Esophagus squamous epithelium (tissue), 5 donors: Measurements from ENCODE around the gene FBXL7. TPM values are rescaled to one million over a fixed set of nuclear protein-coding genes. Genes with fewer than 3 reads are reported as not detected.

Source experiments
- DNase-seq: peaks from one replicate; lab custom pipeline; 2025; lab: John Stamatoyannopoulos, UW
- H3K27ac ChIP-seq, 4 donors: fragments of 200-600 bp; sonication (generic); one replicate each; pipeline ENCODE4 v1.5.1; 2016 to 2019; ENCODE audit warnings: mild to moderate bottlenecking in 1 of 4
- H3K27me3 ChIP-seq, 4 donors: fragments of 200-600 bp; sonication (generic); 1 replicate in 3 of 4; 2 replicates in 1 of 4; pipeline versions ENCODE4 v1.5.1 to v1.6.0; 2017 to 2021; ENCODE audit warnings: antibody characterized with exemption in 1 of 4
- H3K36me3 ChIP-seq, 3 donors: fragments of 200-600 bp; sonication (generic); one replicate each; pipeline ENCODE4 v1.5.1; 2016 to 2019
- H3K4me1 ChIP-seq, 3 donors: fragments of 200-600 bp; sonication (generic); one replicate each; pipeline ENCODE4 v1.5.1; 2017 to 2019
- H3K4me3 ChIP-seq, 4 donors: fragments of 200-600 bp; sonication (generic); 1 replicate in 3 of 4; 2 replicates in 1 of 4; pipeline ENCODE4 v1.5.1; 2016 to 2019; ENCODE audit warnings: mild to moderate bottlenecking in 2 of 4, moderate library complexity in 1 of 4
- H3K9me3 ChIP-seq, 3 donors: fragments of 200-600 bp; sonication (generic); one replicate each; pipeline ENCODE4 v1.5.1; 2016 to 2019
- CTCF ChIP-seq, 6 experiments: fragments of 450-650 bp in 4 of 6; fragments of 200-600 bp in 2 of 6; sonication (generic) in 2 of 6; IDR thresholded peaks; one replicate each; pipeline ENCODE4 v1.5.1; 2016 to 2019; ENCODE audit warnings: antibody characterized with exemption in 6 of 6, mild to moderate bottlenecking in 4 of 6, moderate library complexity in 4 of 6
- POLR2A ChIP-seq, 4 donors: fragments of 450-650 bp; IDR thresholded peaks; one replicate each; pipeline ENCODE4 v1.6.1; 2017; ENCODE audit warnings: antibody characterized with exemption in 4 of 4, mild to moderate bottlenecking in 4 of 4, moderate library complexity in 3 of 4
- WGBS, 2 donors: methylation state at CpG; one replicate each; pipeline ENCODE4 v1.1.5; 2018; 5-methylcytosine and 5-hydroxymethylcytosine counted together
- intact Hi-C: fragments of 100-400 bp; cut with DNase I; formaldehyde crosslinking; loops from one replicate; pipeline ENCODE4 v1.15.0; 2022
- total RNA-seq, 4 donors: library from RNA; depleted of rRNA; stranded (reverse); fragments of >200 nt; gene quantifications; one replicate each; pipeline ENCODE4 v1.1.0, GENCODE V29; 2016
- donor health status: DM: yes; HTN: yes; CAD: no.

FBXL7 gene
- total RNA-seq, 4 donors from 2014 or later = 0.68 to 15.1 (median 2.8) TPM

DNA sequence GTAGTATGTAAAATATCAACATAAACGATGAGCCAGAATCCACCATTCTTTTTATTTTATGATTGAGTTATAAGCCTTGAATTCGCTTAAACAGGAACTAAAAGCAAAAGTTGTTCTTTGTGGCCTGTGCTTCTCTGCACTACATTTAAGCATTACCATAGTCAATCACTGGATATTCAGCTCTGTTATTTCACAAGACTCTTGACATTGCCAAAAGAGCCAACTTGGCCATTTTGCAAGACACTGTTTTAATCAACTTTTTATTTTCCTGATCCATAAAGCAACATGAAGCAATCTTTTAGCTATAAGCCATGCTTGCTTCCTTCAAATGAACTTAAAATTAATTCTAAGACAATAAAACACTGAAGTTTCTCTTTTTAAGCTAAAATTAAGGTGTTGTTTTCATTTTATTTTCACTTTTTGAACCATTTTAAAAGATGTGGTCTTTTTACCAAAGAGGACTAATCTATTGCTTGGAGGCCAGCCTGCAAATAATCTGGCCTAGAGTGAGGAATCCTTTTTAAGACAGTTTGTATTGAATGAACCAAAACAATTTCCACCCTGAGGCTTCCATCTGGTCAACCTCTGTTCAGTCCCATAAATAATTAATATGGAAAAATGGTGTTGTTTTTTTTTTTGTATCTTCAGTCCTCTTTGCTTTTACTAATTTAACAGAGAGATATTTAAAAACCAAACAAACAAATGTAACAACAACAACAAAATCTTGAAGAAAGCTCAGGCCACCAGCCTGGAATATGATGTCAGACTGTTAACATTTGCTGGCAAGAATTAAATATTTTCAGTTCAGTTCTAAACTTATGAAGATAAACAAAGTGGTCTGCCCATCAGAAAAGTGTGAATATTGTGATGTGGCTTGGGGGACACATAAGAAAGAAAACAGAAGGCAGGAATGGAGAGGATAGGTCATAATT lies 405.2 kb downstream of the FBXL7 start:
- Histone ChIP-seq H3K36me3 (no peaks in the 10 kb centered on the region), H3K4me1 (peaks cover 0 to 25% (median 12%) of the 10 kb centered on the region in 3 donors), H3K4me3 (no peak overlapping the region), H3K9me3 (no peaks in the 10 kb centered on the region), H3K27ac (peak overlapping the region in 2 of 4 donors; percentile 37 to 65), H3K27me3 (no peaks in the 10 kb centered on the region)
- WGBS, 2 donors = 56 to 70% methylated on average over 2 of the region's 2 CpGs
- no peak for DNase-seq
- intact Hi-C loops = no loop called here
- no peak for TF ChIP-seq POLR2A (IDR thresholded peaks at IDR 0.05)
- TF ChIP-seq CTCF (IDR thresholded peaks at IDR 0.05) = no peak

GRCh38 chr5:15914638-15915037 lies 414.7 kb downstream of the FBXL7 start:
- TF ChIP-seq POLR2A (IDR thresholded peaks at IDR 0.05) (no peak), CTCF (IDR thresholded peaks at IDR 0.05) (no peak)
- Histone ChIP-seq H3K27me3 (no peaks in the 10 kb centered on the region), H3K4me3 (peak overlapping the region in 3 of 4 donors; percentile 4 to 43 (median 8)), H3K27ac (no peak overlapping the region), H3K4me1 (peaks cover 0 to 26% (median 6%) of the 10 kb centered on the region in 3 donors), H3K36me3 (no peaks in the 10 kb centered on the region), H3K9me3 (no peaks in the 10 kb centered on the region)
- intact Hi-C loops = no loop called here
- 27 to 49% methylated on average over 3 of the region's 3 CpGs for WGBS, 2 donors
- no peak for DNase-seq

DNA sequence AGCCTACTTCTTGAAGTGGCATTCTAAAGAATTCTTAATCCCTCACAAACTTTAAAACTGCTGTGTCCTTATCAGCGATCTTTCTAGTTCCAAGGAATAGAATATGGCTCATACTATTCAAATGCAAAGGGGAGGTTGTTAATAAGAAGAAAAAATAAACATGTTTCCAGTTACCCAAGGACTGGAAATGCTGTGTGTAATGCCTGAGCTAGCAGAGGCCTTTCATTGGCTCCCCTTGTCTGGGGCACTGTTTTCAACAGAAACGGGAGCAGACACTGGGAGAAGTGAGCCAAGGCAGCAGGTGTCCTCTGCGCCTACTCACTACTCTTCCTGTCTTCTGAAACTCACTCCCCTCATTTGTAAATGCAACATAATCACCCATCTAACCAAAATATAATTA lies 426.6 kb downstream of the FBXL7 start:
- Histone ChIP-seq H3K36me3 (peaks cover 0 to 6% (median 0%) of the 10 kb centered on the region in 3 donors), H3K27me3 (no peaks in the 10 kb centered on the region)
- 75 to 83% methylated on average over 3 of the region's 3 CpGs for WGBS, 2 donors

DNA sequence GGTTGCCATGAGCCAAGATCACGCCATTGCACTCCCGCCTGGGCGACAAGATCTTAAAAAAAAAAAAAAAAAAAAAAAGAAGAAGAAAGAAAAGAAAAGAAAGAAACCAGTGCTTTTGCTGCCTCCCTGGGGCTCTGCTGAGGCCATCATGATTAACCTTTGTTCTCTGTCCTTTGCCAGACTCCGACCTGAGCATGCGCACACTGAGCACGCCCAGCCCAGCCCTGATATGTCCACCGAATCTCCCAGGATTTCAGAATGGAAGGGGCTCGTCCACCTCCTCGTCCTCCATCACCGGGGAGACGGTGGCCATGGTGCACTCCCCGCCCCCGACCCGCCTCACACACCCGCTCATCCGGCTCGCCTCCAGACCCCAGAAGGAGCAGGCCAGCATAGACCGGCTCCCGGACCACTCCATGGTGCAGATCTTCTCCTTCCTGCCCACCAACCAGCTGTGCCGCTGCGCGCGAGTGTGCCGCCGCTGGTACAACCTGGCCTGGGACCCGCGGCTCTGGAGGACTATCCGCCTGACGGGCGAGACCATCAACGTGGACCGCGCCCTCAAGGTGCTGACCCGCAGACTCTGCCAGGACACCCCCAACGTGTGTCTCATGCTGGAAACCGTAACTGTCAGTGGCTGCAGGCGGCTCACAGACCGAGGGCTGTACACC lies 427.9 kb downstream of the FBXL7 start:
- no peaks in the 10 kb centered on the region for H3K27me3 ChIP-seq
- WGBS, 2 donors = 81 to 96% methylated on average over 7 to 23 of the region's 38 CpGs
- H3K4me1 ChIP-seq = no peaks in the 10 kb centered on the region
- H3K27ac ChIP-seq = no peak overlapping the region
- no peak overlapping the region for H3K4me3 ChIP-seq
- intact Hi-C loops = no loop called here
- TF ChIP-seq POLR2A (IDR thresholded peaks at IDR 0.05) (no peak), CTCF (IDR thresholded peaks at IDR 0.05) (no peak)
- no peak for DNase-seq
- no peaks in the 10 kb centered on the region for H3K9me3 ChIP-seq
- peaks cover 0 to 6% (median 0%) of the 10 kb centered on the region in 3 donors for H3K36me3 ChIP-seq

More for the DNA sequence above, 426.6 kb downstream of the FBXL7 start:
- Histone ChIP-seq H3K9me3 (no peaks in the 10 kb centered on the region), H3K27ac (no peak overlapping the region), H3K4me3 (no peak overlapping the region), H3K4me1 (no peaks in the 10 kb centered on the region)
- TF ChIP-seq CTCF (IDR thresholded peaks at IDR 0.05) (no peak), POLR2A (IDR thresholded peaks at IDR 0.05) (no peak)
- intact Hi-C loops = no loop called here
- no peak for DNase-seq
